Liver (tissue), 9 donors: Measurements from ENCODE around the gene LMX1B. TPM values are rescaled to one million over a fixed set of nuclear protein-coding genes. Genes with fewer than 3 reads are reported as not detected.

Experiments
- DNase-seq: peaks from one replicate; pipeline ENCODE4 v3.0.0-alpha.2; 2017; ENCODE audit warnings: low spot score
- H3K27ac ChIP-seq, 2 donors: one replicate each; pipeline ENCODE4 v1.7.0; 2013; ENCODE audit warnings: inconsistent platforms in 2 of 2, low read length in 2 of 2, control low read depth in 1 of 2, low read depth in 1 of 2, mild to moderate bottlenecking in 1 of 2
- H3K27me3 ChIP-seq, 4 donors: one replicate each; pipeline versions ENCODE4 v1.6.1 to v1.7.0; 2013; ENCODE audit warnings: low read length in 3 of 4, inconsistent platforms in 1 of 4, mild to moderate bottlenecking in 1 of 4, moderate library complexity in 1 of 4; ENCODE audit not compliant: control insufficient read depth in 4 of 4, insufficient read depth in 4 of 4
- H3K36me3 ChIP-seq, 4 donors: one replicate each; pipeline versions ENCODE4 v1.6.1 to v1.7.0; 2013; ENCODE audit warnings: low read length in 3 of 4, mild to moderate bottlenecking in 3 of 4, low read depth in 1 of 4, moderate library complexity in 1 of 4; ENCODE audit not compliant: control insufficient read depth in 4 of 4, insufficient read depth in 3 of 4
- H3K4me1 ChIP-seq, 4 donors: one replicate each; pipeline versions ENCODE4 v1.6.1 to v1.7.0; 2013; ENCODE audit warnings: low read length in 3 of 4, mild to moderate bottlenecking in 3 of 4, moderate library complexity in 1 of 4; ENCODE audit not compliant: control insufficient read depth in 4 of 4, insufficient read depth in 4 of 4
- H3K4me3 ChIP-seq, 3 donors: one replicate each; pipeline versions ENCODE4 v1.6.1 to v1.7.0; 2013; ENCODE audit warnings: low read length in 3 of 3, control low read depth in 1 of 3, low read depth in 1 of 3, mild to moderate bottlenecking in 1 of 3
- H3K9ac ChIP-seq, 2 donors: one replicate each; pipeline ENCODE4 v1.7.0; 2013; ENCODE audit warnings: low read length in 2 of 2, mild to moderate bottlenecking in 2 of 2, moderate library complexity in 2 of 2, control low read depth in 1 of 2, low read depth in 1 of 2
- H3K9me3 ChIP-seq, 4 donors: one replicate each; pipeline versions ENCODE4 v1.6.1 to v1.7.0; 2013; ENCODE audit warnings: low read length in 3 of 4; ENCODE audit not compliant: control insufficient read depth in 4 of 4
- EGR1 ChIP-seq, 2 donors: IDR thresholded peaks; 2 replicates each; pipeline ENCODE4 v1.6.1; 2016 to 2018; ENCODE audit warnings: antibody characterized with exemption in 2 of 2, low read depth in 2 of 2
- FOXA1 ChIP-seq: IDR thresholded peaks from 2 replicates; pipeline ENCODE4 v1.6.1; 2016; ENCODE audit warnings: antibody characterized with exemption
- FOXA2 ChIP-seq: IDR thresholded peaks from 2 replicates; pipeline ENCODE4 v1.6.1; 2016; ENCODE audit warnings: antibody characterized with exemption
- GABPA ChIP-seq, 2 donors: IDR thresholded peaks in 1 of 2; conservative IDR thresholded peaks in 1 of 2; 2 replicates each; pipeline ENCODE4 v1.6.1; 2016; ENCODE audit warnings: antibody characterized with exemption in 2 of 2, mild to moderate bottlenecking in 1 of 2, moderate library complexity in 1 of 2
- HNF4A ChIP-seq, 2 donors: conservative IDR thresholded peaks; 2 replicates each; pipeline ENCODE4 v1.6.1; 2016; ENCODE audit warnings: antibody characterized with exemption in 2 of 2, mild to moderate bottlenecking in 2 of 2
- HNF4G ChIP-seq: IDR thresholded peaks from 2 replicates; pipeline ENCODE4 v1.6.1; 2016; ENCODE audit warnings: antibody characterized with exemption
- JUND ChIP-seq, 2 donors: IDR thresholded peaks; 2 replicates each; pipeline ENCODE4 v1.6.1; 2016; ENCODE audit warnings: antibody characterized with exemption in 2 of 2
- NR2F2 ChIP-seq: IDR thresholded peaks from 2 replicates; pipeline ENCODE4 v1.6.1; 2016; ENCODE audit warnings: antibody characterized with exemption
- RAD21 ChIP-seq, 2 donors: IDR thresholded peaks; 2 replicates each; pipeline ENCODE4 v1.6.1; 2016; ENCODE audit warnings: antibody characterized with exemption in 2 of 2, mild to moderate bottlenecking in 2 of 2
- RXRA ChIP-seq, 2 donors: IDR thresholded peaks; 2 replicates each; pipeline ENCODE4 v1.6.1; 2017 to 2018; ENCODE audit warnings: antibody characterized with exemption in 2 of 2, mild to moderate bottlenecking in 1 of 2
- SP1 ChIP-seq: IDR thresholded peaks from 2 replicates; pipeline ENCODE4 v1.6.1; 2018; ENCODE audit warnings: antibody characterized with exemption, mild to moderate bottlenecking
- TAF1 ChIP-seq: conservative IDR thresholded peaks from 2 replicates; pipeline ENCODE4 v1.6.1; 2016; ENCODE audit warnings: antibody characterized with exemption, mild to moderate bottlenecking
- YY1 ChIP-seq: IDR thresholded peaks from 2 replicates; pipeline ENCODE4 v1.6.1; 2016; ENCODE audit warnings: antibody characterized with exemption, mild to moderate bottlenecking
- WGBS: extraction: QIAGEN DNeasy Blood & Tissue Kit; methylation state at CpG from one replicate; pipeline ENCODE4 v1.1.7; 2013; 5-methylcytosine and 5-hydroxymethylcytosine counted together
- polyA plus RNA-seq, 2 donors: library from polyadenylated mRNA; stranded (reverse) in 1 of 2; unstranded in 1 of 2; fragments of 200-250 nt in 1 of 2; fragments of >200 nt in 1 of 2; fragmentation: Nextera tagmentation in 1 of 2; extraction: Ambion mirVana in 1 of 2; gene quantifications; one replicate each; pipeline versions ENCODE4 v1.2.1 to v1.2.3, GENCODE V29; 2013 to 2015
- total RNA-seq, 2 donors: library from RNA; depleted of rRNA; stranded (reverse); fragments of >200 nt; gene quantifications; one replicate each; pipeline ENCODE4 v1.2.3, GENCODE V29; 2014
- TF ChIP-seq, protein P1 (sequence below): IDR thresholded peaks from 2 replicates; pipeline ENCODE4 v1.6.1; 2016; ENCODE audit warnings: antibody characterized with exemption
- TF ChIP-seq, protein P2 (sequence below): IDR thresholded peaks from 2 replicates; pipeline ENCODE4 v1.6.1; 2016; ENCODE audit warnings: antibody characterized with exemption
- TF ChIP-seq, protein P3 (sequence below): fragments of 150-350 bp; IDR thresholded peaks from 2 replicates; pipeline ENCODE4 v1.5.1; 2017; ENCODE audit warnings: improper control_type of control experiment, low read depth, low read length; ENCODE audit not compliant: missing input control
- TF ChIP-seq, protein P4 (sequence below): IDR thresholded peaks from 2 replicates; pipeline ENCODE4 v1.6.1; 2016; ENCODE audit warnings: antibody characterized with exemption, mild to moderate bottlenecking
- TF ChIP-seq, protein P5 (sequence below): IDR thresholded peaks from 2 replicates; pipeline ENCODE4 v1.6.1; 2016; ENCODE audit warnings: antibody characterized with exemption
- donor health status: healthy.
- donor health status: healthy.
- donor health status: healthy.
- donor health status: healthy.
- donor health status: healthy.

The LMX1B gene
- total and polyA plus RNA-seq, 4 donors = not detected

DNA sequence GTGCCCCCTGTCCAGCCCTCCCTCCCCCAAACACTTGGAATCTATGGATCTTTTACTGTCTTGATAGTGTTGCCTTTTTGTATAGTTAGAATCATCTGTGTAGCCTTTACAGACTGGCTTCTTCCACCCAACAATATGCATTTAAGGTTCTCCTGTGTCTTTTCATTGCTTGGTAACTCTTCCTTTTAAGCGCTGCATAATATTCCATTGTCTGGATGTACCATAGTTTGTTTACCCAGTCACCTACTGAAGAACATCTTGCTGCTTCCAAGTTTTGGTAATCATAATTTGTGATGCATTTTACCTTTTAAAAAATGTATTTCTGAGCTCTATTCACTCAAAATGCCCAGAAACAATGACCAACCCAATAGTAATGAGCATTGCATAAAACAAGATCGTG lies 17.7 kb upstream of the LMX1B start:
- Histone ChIP-seq H3K4me1 (no peaks in the 10 kb centered on the region), H3K9me3 (peaks cover 0 to 1% (median 0%) of the 10 kb centered on the region in 4 donors), H3K27me3 (peaks cover 0 to 4% (median 0%) of the 10 kb centered on the region in 4 donors), H3K27ac (no peak overlapping the region), H3K36me3 (no peaks in the 10 kb centered on the region), H3K4me3 (no peak overlapping the region), H3K9ac (no peak overlapping the region)
- 92% methylated on average over 2 of the region's 2 CpGs for WGBS
- no peak for DNase-seq
- TF ChIP-seq RXRA (IDR thresholded peaks at IDR 0.05) = no peak
- no peak for TF ChIP-seq TAF1
- no peak for TF ChIP-seq NR2F2
- TF ChIP-seq RAD21 (IDR thresholded peaks at IDR 0.05) = no peak

DNA sequence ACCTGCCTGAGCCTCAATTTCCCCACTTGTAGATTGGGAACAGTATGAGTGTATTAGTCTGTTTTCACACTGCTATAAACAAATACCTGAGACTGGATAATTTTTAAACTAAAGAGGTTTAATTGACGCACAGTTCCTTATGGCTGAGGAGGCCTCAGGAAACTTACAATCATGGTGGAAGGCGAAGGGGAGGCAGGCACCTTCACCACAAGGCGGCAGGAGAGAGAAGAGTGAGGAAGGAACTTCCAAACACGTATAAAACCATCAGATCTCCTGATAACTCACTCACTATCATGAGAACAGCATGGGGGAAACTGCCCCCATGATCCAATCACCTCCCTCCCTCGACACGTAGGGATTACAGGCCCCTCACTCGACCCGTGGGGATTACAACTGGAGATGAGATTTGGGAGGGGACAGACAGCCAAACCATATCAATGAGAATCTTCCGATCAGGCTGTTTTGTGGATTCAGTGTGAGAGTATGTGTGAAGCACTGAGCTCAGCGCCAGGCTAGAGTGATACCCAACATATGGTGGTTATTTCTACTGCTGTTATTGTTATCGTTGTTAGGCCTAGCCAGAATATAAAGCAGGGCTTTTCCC lies 14.6 kb upstream of the LMX1B start:
- Histone ChIP-seq H3K27me3 (peaks cover 0 to 9% (median 2%) of the 10 kb centered on the region in 4 donors), H3K36me3 (no peaks in the 10 kb centered on the region), H3K9me3 (peaks cover 0 to 8% (median 0%) of the 10 kb centered on the region in 4 donors), H3K4me3 (no peak overlapping the region), H3K4me1 (no peaks in the 10 kb centered on the region), H3K9ac (no peak overlapping the region), H3K27ac (no peak overlapping the region)
- TF ChIP-seq, protein P1, sequence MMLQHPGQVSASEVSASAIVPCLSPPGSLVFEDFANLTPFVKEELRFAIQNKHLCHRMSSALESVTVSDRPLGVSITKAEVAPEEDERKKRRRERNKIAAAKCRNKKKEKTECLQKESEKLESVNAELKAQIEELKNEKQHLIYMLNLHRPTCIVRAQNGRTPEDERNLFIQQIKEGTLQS = no peak
- TF ChIP-seq SP1 (no peak), HNF4A (conservative IDR thresholded peaks at IDR 0.05) (no peak), GABPA (IDR thresholded peaks at IDR 0.05 in 1 of 2, conservative IDR thresholded peaks at IDR 0.05 in 1 of 2) (no peak), HNF4G (no peak), EGR1 (IDR thresholded peaks at IDR 0.05; ENCODE audit: low read depth in 2 of 2) (no peak), FOXA2 (no peak), JUND (IDR thresholded peaks at IDR 0.05) (no peak), RAD21 (IDR thresholded peaks at IDR 0.05) (no peak), TAF1 (no peak), FOXA1 (no peak), NR2F2 (no peak), YY1 (no peak), RXRA (IDR thresholded peaks at IDR 0.05) (no peak)
- TF ChIP-seq, protein P2, sequence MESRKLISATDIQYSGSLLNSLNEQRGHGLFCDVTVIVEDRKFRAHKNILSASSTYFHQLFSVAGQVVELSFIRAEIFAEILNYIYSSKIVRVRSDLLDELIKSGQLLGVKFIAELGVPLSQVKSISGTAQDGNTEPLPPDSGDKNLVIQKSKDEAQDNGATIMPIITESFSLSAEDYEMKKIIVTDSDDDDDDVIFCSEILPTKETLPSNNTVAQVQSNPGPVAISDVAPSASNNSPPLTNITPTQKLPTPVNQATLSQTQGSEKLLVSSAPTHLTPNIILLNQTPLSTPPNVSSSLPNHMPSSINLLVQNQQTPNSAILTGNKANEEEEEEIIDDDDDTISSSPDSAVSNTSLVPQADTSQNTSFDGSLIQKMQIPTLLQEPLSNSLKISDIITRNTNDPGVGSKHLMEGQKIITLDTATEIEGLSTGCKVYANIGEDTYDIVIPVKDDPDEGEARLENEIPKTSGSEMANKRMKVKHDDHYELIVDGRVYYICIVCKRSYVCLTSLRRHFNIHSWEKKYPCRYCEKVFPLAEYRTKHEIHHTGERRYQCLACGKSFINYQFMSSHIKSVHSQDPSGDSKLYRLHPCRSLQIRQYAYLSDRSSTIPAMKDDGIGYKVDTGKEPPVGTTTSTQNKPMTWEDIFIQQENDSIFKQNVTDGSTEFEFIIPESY = no peak
- TF ChIP-seq, protein P3, sequence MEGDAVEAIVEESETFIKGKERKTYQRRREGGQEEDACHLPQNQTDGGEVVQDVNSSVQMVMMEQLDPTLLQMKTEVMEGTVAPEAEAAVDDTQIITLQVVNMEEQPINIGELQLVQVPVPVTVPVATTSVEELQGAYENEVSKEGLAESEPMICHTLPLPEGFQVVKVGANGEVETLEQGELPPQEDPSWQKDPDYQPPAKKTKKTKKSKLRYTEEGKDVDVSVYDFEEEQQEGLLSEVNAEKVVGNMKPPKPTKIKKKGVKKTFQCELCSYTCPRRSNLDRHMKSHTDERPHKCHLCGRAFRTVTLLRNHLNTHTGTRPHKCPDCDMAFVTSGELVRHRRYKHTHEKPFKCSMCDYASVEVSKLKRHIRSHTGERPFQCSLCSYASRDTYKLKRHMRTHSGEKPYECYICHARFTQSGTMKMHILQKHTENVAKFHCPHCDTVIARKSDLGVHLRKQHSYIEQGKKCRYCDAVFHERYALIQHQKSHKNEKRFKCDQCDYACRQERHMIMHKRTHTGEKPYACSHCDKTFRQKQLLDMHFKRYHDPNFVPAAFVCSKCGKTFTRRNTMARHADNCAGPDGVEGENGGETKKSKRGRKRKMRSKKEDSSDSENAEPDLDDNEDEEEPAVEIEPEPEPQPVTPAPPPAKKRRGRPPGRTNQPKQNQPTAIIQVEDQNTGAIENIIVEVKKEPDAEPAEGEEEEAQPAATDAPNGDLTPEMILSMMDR = no peak
- TF ChIP-seq, protein P4, sequence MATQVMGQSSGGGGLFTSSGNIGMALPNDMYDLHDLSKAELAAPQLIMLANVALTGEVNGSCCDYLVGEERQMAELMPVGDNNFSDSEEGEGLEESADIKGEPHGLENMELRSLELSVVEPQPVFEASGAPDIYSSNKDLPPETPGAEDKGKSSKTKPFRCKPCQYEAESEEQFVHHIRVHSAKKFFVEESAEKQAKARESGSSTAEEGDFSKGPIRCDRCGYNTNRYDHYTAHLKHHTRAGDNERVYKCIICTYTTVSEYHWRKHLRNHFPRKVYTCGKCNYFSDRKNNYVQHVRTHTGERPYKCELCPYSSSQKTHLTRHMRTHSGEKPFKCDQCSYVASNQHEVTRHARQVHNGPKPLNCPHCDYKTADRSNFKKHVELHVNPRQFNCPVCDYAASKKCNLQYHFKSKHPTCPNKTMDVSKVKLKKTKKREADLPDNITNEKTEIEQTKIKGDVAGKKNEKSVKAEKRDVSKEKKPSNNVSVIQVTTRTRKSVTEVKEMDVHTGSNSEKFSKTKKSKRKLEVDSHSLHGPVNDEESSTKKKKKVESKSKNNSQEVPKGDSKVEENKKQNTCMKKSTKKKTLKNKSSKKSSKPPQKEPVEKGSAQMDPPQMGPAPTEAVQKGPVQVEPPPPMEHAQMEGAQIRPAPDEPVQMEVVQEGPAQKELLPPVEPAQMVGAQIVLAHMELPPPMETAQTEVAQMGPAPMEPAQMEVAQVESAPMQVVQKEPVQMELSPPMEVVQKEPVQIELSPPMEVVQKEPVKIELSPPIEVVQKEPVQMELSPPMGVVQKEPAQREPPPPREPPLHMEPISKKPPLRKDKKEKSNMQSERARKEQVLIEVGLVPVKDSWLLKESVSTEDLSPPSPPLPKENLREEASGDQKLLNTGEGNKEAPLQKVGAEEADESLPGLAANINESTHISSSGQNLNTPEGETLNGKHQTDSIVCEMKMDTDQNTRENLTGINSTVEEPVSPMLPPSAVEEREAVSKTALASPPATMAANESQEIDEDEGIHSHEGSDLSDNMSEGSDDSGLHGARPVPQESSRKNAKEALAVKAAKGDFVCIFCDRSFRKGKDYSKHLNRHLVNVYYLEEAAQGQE = no peak
- TF ChIP-seq, protein P5, sequence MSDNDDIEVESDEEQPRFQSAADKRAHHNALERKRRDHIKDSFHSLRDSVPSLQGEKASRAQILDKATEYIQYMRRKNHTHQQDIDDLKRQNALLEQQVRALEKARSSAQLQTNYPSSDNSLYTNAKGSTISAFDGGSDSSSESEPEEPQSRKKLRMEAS = no peak
- DNase-seq = no peak
- 43% methylated on average over 11 of the region's 11 CpGs for WGBS
